Measurements from ENCODE around the gene SMARCD1.

The SMARCD1 gene

DNA sequence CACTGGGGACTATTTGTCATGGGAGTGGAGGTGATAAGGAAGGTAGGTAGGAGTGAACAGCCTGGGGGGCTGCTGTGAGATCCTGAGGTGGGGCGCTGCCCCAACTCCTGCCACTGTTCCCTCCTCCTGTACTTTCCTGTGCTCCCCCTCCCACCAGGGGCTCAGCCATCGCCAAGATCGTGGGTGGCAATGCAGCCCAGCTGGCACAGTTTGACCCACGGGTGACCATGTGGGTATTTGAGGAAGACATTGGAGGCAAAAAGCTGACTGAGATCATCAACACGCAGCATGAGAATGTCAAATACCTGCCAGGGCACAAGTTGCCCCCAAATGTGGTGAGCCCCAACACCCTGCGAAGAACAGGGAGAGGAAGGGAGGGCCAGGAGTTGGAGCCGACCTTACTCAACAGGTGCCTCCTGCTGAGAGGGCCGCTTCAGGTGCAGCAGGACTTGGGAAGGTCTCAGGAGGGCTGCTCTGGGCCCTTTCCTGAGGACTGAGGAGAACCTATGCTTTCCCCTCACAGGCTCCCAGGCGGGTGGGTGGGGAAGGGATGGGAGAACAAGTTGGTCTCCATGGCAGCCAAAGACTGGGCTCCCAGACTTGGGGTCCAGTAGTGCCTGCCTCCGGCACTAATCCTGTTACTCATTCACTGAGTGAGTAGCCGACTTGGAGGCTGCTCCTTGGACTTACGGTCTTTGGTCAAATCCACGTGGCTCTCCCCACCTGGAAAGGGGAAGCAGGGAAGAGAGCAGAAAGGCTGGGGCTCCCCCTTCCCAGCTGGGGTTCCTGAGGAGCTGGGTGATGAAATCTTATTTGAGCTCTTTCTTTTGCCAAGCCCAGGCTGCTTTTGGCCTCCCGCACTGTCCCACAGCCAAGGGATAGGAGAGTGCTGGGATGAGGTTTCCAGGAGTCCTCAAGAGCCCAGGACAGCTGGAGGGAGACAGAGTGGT, 19.6 kb downstream of the SMARCD1 start:
- no peak for DNase-seq (ENCODE audit: low spot score)

DNA sequence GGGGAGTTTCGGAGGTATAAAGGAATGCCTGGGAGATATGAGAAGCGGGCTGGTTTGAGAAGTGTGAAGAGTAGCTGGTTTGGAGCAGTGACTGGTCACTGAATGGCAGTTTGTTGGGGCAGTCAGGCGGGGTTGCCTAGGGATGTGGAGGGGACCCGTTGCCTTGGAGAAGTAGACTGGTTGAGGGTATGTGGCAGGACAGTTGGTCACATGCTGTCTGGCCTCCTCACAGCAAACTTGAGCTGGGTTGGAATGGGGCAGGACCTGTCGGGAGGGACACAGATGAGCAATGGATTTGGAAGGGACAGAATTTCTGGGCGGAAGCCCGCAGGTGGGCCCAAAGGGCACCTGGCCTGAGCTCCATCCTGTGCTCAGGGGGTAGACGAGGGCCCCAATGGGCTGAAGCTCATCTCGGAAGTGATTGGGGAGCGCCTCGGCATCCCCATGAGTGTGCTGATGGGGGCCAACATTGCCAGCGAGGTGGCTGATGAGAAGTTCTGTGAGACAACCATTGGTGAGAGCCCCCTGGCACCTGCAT, 20.8 kb downstream of the SMARCD1 start:
- no peak for DNase-seq (ENCODE audit: low spot score)

DNA sequence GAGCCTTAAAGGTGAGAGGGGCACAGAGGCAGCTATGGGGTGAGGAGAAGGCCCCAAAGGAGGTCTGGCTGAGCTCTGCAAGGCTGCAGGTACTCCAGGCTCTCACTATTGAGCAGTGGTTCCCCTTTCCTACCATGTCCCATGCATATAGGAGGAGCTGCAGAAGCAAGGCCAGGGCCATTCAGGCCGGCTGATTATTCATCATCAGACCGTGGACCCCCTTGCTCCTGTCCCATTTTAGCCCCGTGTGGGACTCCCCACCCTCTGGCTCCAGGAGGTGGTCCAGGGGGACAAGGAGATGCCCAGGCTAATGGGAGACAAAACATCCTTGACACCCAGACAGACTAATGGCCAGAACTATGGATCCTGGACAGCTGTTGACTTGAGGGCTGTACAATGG, 21.8 kb downstream of the SMARCD1 start:
- DNase-seq (ENCODE audit: low spot score): no peak

- DNase-seq (ENCODE audit: low spot score): no peak
Measured at GRCh38 chr12:50107416-50108268, 22.5 kb downstream of the SMARCD1 start.

DNA sequence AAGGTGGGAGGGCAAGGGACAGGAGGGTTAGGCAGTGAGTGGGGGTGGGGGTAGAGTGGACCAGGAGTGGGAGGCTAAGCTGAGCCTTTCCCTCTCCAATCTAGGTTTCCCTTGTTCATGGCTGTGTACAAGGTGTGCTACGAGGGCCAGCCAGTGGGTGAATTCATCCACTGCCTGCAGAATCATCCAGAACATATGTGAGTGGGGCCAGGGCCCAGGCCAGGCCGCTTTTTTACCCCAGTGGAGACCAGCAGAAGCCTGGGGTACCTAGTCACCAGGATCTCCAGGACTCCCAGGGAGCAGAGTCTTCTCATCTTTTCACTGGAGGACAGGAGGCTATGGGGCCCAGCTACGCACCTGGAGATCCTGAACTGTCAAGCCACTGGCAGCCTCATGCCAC, 24.2 kb downstream of the SMARCD1 start:
- no peak for DNase-seq (ENCODE audit: low spot score)

- DNase-seq (ENCODE audit: low spot score): no peak
Measured at GRCh38 chr12:50110127-50110761, 25.1 kb downstream of the SMARCD1 start.

DNA sequence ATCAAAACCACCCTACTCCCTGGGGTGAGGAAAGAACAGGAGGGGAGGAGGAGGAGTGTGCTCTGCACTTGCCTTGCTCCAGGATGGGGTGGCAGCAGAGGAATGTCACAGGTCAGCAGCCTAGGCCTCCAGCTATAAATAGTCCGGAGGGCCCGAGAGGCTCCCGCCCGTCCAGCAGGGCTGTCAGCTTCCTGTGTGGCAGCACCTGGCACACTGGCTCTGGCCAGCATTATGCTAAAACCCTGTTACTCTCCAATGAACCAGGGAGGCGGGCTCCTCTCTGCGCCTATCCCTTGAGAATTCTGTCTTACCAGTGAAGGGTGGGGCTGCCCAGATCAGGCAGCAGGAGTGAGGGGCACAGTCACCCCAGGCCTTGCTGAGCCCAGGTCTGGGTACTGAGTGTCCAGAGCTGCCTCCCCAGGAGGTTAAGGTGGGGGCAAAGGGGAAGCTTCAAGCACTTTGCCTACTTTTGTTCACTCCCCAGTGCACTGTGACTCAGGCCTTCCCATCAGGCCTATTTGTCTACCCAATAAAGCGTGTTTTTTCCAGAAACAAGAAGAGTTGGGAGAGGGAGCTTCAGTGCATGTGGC, 25.7 kb downstream of the SMARCD1 start:
- peak; percentile 34 for DNase-seq (ENCODE audit: low spot score)

DNA sequence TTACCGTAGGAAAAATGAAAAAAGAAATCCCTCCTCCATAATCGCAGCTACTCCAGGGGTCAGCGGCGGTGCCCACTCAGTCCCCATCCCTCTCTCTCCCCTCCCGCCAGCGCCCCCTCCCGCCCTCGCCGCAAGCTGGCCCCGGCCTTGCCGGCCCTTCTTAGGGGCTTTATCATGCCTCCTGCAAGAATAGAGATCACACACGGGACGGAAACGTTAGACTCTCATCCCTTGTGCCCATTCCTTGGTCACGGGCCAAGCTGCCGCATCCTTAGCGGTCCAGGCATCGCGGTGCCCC, 26.2 kb downstream of the SMARCD1 start:
- no peak for DNase-seq (ENCODE audit: low spot score)

- peak; percentile 97 for DNase-seq (ENCODE audit: low spot score)
Measured at GRCh38 chr12:50111693-50112455, 26.7 kb downstream of the SMARCD1 start, which contains the start of gene COX14. Gene COX14, plus strand, starts transcription at chr12:50112236. Its CDS starts 7,808 bp downstream, at chr12:50120044.

DNA sequence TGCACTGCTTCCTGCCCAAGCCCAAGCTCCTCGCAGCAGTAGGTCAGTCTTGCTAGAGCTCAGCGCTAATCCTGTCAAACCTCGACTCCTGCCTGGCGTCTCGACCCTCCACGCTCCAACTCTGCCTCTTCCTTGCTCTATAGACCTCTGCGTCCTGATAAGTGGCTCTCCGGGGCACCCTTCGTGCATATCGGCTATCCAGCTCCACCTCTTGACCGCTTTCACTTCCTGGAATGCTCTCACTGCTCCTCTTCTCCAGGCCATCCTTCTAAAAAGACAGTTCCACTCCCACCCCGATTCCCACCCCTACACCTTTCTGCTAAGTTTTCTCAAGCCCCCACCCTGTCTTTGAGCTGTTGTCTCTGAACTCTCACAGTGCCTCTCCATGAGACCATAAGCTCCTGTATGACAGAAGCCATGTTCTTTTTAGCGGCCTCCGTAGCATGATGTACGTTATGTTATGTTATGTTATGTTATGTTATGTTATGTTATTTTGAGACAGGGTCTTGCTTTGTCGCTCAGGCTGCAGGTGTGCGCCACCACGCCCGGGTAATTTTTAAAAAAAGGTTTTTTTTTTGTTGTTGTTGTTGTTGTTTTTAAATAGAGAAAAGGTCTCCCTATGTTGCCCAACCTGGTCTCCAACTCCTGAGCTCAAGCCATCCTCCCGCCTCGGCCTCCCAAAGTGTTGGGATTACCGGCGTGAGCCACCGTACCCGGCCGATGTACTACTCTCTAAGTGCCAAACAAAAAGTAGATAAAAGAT, 27.5 kb downstream of the SMARCD1 start:
- DNase-seq (ENCODE audit: low spot score): peak; percentile 54

GRCh38 chr12:50117057-50117622, 32.0 kb downstream of the SMARCD1 start:
- DNase-seq (ENCODE audit: low spot score): no peak

GRCh38 chr12:50119387-50119786, 34.2 kb downstream of the SMARCD1 start:
- DNase-seq (ENCODE audit: low spot score): no peak

- DNase-seq (ENCODE audit: low spot score): no peak
Measured at GRCh38 chr12:50120521-50120920, 35.4 kb downstream of the SMARCD1 start.

- DNase-seq (ENCODE audit: low spot score): no peak
Measured at GRCh38 chr12:50120953-50121352, 35.8 kb downstream of the SMARCD1 start.

GRCh38 chr12:50121641-50122040, 36.5 kb downstream of the SMARCD1 start:
- no peak for DNase-seq (ENCODE audit: low spot score)

GRCh38 chr12:50123203-50123602, 38.1 kb downstream of the SMARCD1 start:
- DNase-seq (ENCODE audit: low spot score): no peak

DNA sequence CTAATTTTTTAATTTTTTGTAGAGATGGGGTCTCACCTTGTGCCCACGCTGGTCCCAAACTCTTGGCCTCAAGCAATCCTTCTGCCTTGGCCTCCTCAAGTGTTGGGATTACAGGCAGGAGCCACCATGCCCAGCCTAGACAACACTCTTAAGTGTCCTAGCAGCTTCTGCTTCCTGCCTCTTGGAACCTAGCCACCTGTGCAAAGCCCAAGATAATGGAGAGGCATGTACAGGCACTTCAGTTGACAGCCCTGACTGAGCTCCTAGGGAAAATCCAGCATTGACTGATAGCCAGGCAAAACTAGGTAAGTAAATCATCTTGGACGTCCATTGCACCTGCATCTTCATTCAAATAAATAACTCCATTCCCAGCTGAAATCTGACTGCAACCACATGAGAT, 42.4 kb downstream of the SMARCD1 start:
- no peak for DNase-seq (ENCODE audit: low spot score)

- no peak for DNase-seq (ENCODE audit: low spot score)
Measured at GRCh38 chr12:50129290-50129689, 44.1 kb downstream of the SMARCD1 start.

- peak; percentile 21 for DNase-seq (ENCODE audit: low spot score)
Measured at GRCh38 chr12:50132505-50133135, 47.5 kb downstream of the SMARCD1 start.
